ENCODE data around the gene WNT3A.

WNT3A gene

DNA sequence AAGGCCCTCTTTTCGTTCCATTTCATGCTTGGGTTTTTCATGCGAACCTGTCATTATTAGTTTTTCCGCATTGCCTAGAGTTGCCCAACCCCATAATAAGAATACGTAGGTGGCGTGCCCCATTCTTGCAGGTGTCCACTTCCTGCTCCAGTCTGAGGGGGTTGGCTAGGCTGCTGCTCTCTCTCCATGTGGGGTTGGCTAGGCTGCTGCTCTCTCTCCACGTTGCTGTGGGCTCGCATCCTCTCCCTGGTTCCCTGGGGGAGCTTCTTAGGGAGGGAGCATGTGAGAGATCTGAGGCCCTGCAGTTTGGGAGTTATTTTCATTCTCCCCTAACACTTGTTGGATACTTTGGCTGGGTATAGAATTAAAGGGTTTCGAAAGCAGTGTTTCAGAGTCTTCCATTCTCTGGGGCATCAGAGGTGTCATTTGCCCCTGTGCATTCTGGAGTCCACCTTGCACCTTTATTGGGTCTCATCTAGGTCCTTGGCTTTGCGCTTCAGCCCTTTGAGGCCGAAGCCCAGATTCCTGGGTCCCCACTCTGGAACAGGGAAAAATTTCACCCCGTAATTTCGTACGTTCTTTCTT lies 87.7 kb downstream of the WNT3A start (continued):
- no peak for TF ChIP-seq GFI1B (tag by site-specific recombination; IDR thresholded peaks at IDR 0.05)
- no peak for TF ChIP-seq ZEB2 (tag by site-specific recombination; IDR thresholded peaks at IDR 0.05)

DNA sequence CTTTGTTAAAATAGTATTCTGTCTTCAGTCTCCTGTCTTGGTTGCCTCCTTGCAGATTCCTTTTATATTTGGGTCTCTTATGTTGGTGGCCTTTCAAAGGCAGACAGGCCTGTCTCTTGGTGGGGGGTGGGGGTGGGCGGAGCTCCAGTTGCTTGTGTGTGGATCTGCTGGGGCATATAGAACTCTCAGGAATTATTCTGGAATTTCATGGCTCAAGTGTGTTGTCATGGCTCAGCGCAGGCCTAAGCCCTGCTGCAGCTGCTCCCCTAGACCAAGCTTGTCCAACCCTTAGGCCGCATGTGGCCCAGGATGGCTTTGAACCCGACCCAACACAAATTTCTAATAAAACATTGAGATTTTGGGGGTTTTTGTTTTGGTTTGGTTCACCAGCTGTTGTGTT lies 88.4 kb downstream of the WNT3A start:
- Histone ChIP-seq H3K36me3 (ENCODE audit: control insufficient read depth in 2 of 2, insufficient read depth in 1 of 2, low read length in 2 of 2) (peaks cover 4 to 96% of the 10 kb centered on the region in 2 experiments; a peak in 2 of 3 replicates), H3K4me3 (ENCODE audit: low read depth, low read length) (no peak overlapping the region), H3K9me3 (ENCODE audit: control insufficient read depth, insufficient read depth, low read depth, low read length) (no peaks in the 10 kb centered on the region), H3K4me1 (ENCODE audit: control insufficient read depth, insufficient read depth, low read length) (no peaks in the 10 kb centered on the region), H3K27ac (ENCODE audit: extremely low read depth, low read depth, low read length) (no peak overlapping the region)
- CTCF ChIA-PET = interaction anchor here (0.6 kb wide), 1 partner anchor 1843 kb away, joined by 3 read pairs; no protein-coding TSS in a partner anchor
- POLR2A ChIA-PET = interaction anchor here (1.3 kb wide), 1 partner anchor 13 kb away, joined by 5 read pairs; the partner anchor contains the start of gene ARF1
- TF ChIP-seq ZNF600 (tag by site-specific recombination; IDR thresholded peaks at IDR 0.05) (peak; percentile 13; the same call in 1 of the 2 replicates), ZNF416 (tag by site-specific recombination; IDR thresholded peaks at IDR 0.05) (no peak), GLIS1 (tag by site-specific recombination; IDR thresholded peaks at IDR 0.05) (peak; percentile 69)
- TF ChIP-seq, protein P1, sequence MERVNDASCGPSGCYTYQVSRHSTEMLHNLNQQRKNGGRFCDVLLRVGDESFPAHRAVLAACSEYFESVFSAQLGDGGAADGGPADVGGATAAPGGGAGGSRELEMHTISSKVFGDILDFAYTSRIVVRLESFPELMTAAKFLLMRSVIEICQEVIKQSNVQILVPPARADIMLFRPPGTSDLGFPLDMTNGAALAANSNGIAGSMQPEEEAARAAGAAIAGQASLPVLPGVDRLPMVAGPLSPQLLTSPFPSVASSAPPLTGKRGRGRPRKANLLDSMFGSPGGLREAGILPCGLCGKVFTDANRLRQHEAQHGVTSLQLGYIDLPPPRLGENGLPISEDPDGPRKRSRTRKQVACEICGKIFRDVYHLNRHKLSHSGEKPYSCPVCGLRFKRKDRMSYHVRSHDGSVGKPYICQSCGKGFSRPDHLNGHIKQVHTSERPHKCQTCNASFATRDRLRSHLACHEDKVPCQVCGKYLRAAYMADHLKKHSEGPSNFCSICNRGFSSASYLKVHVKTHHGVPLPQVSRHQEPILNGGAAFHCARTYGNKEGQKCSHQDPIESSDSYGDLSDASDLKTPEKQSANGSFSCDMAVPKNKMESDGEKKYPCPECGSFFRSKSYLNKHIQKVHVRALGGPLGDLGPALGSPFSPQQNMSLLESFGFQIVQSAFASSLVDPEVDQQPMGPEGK (tag by site-specific recombination; IDR thresholded peaks at IDR 0.05) = no peak

DNA sequence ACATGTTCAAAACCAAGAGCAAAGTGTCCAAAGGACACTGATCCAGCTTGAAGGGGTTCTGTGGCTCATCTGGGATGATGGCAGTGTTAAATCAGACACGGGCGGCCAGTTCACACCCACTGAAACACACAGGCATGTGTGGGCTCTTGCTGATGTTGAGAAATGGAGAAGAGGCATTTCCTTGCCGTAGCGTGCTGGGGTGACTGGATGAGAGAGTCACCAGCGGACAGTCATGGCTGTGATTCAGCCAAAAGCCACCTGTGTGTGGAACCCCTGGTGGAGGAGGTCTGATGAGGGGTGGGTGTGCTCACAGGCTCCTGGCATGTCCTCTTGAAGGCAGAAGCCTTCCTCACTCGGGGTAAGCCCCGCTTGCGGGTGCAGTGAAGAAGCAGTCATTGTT lies 89.1 kb downstream of the WNT3A start:
- H3K27ac ChIP-seq (ENCODE audit: extremely low read depth, low read depth, low read length) = no peak overlapping the region
- no peaks in the 10 kb centered on the region for H3K4me1 ChIP-seq (ENCODE audit: control insufficient read depth, insufficient read depth, low read length)
- no peaks in the 10 kb centered on the region for H3K9me3 ChIP-seq (ENCODE audit: control insufficient read depth, insufficient read depth, low read depth, low read length)
- peaks cover 9 to 96% of the 10 kb centered on the region in 2 experiments; a peak in 2 of 3 replicates for H3K36me3 ChIP-seq (ENCODE audit: control insufficient read depth in 2 of 2, insufficient read depth in 1 of 2, low read length in 2 of 2)
- H3K4me3 ChIP-seq (ENCODE audit: low read depth, low read length) = no peak overlapping the region
- CTCF ChIA-PET = no interaction called here
- POLR2A ChIA-PET = no interaction called here
- TF ChIP-seq ZNF274 (IDR thresholded peaks at IDR 0.05; ENCODE audit: low read length) (no peak), ZNF274 (tag by site-specific recombination; IDR thresholded peaks at IDR 0.05; ENCODE audit: borderline replicate concordance) (no peak), EGR2 (tag by site-specific recombination; IDR thresholded peaks at IDR 0.05; ENCODE audit: low read depth) (peak; percentile 57), ZFHX2 (tag by site-specific recombination; conservative IDR thresholded peaks at IDR 0.05) (0 out of 2 replicates have a peak, but pooled peaks have one; percentile 30), ZNF677 (tag by site-specific recombination; IDR thresholded peaks at IDR 0.05) (no peak)
- TF ChIP-seq, protein P2, sequence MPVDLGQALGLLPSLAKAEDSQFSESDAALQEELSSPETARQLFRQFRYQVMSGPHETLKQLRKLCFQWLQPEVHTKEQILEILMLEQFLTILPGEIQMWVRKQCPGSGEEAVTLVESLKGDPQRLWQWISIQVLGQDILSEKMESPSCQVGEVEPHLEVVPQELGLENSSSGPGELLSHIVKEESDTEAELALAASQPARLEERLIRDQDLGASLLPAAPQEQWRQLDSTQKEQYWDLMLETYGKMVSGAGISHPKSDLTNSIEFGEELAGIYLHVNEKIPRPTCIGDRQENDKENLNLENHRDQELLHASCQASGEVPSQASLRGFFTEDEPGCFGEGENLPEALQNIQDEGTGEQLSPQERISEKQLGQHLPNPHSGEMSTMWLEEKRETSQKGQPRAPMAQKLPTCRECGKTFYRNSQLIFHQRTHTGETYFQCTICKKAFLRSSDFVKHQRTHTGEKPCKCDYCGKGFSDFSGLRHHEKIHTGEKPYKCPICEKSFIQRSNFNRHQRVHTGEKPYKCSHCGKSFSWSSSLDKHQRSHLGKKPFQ (tag by site-specific recombination; IDR thresholded peaks at IDR 0.05) = peak; percentile 81

DNA sequence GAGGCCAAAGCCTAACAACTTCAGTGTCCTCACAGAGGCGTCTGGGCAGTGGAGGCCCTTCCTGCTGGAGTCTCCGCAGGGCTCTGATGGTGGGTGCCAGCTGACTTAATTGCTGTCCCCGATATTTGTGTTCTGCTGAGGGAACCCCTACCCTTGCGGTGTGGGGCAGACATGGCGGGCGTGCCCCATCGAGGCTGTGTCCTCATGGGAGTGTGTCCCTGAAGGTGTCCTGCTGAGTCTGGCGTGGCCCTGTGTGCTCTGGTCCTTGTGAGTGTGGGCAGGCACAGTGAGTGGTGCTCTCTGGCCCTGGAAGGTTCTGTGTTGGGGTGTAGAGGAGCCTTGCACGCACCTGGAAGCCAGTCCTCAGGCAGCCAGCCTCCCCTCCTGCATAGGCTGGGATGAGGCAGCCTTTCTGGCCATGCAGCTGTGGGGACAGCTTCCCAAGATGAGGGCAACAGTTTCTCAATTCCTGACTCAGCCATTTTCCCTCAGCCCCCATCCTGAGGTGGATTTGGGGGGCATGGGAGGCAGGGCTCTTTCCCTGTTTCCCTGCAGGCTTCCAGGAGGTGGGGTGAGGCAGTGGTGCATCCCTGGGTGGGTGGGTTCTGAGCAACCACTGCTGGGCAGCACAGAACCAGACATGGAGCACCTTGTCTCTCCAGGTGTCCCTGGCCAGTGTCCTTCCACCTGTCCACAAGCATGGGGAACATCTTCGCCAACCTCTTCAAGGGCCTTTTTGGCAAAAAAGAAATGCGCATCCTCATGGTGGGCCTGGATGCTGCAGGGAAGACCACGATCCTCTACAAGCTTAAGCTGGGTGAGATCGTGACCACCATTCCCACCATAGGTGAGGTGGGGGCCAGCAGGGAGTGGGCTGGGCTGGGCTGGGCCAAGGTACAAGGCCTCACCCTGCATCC lies 89.9 kb downstream of the WNT3A start:
- Histone ChIP-seq H3K9me3 (ENCODE audit: control insufficient read depth, insufficient read depth, low read depth, low read length) (no peaks in the 10 kb centered on the region), H3K36me3 (ENCODE audit: control insufficient read depth in 2 of 2, insufficient read depth in 1 of 2, low read length in 2 of 2) (peaks cover 9 to 95% of the 10 kb centered on the region in 2 experiments; a peak in 2 of 3 replicates), H3K4me1 (ENCODE audit: control insufficient read depth, insufficient read depth, low read length) (no peaks in the 10 kb centered on the region; the same call in 1 of the 2 replicates), H3K27ac (ENCODE audit: extremely low read depth, low read depth, low read length) (no peak overlapping the region), H3K4me3 (ENCODE audit: low read depth, low read length) (no peak overlapping the region)
- ChIA-PET CTCF (interaction anchor here (0.7 to 0.8 kb wide), 2 partner anchors 8 to 9 kb away, joined by 5 to 7 read pairs; no protein-coding TSS in a partner anchor), POLR2A (interaction anchor here (0.9 to 4.5 kb wide), 2 partner anchors 12 to 14 kb away, joined by 3 to 21 read pairs; partner anchors contain the start of gene ARF1)
- TF ChIP-seq ZNF626 (tag by site-specific recombination; IDR thresholded peaks at IDR 0.05) = no peak
- no peak for TF ChIP-seq ZFHX2 (tag by site-specific recombination; conservative IDR thresholded peaks at IDR 0.05)
- TF ChIP-seq ZNF404 (tag by site-specific recombination; IDR thresholded peaks at IDR 0.05) = no peak
- TF ChIP-seq, protein P3, sequence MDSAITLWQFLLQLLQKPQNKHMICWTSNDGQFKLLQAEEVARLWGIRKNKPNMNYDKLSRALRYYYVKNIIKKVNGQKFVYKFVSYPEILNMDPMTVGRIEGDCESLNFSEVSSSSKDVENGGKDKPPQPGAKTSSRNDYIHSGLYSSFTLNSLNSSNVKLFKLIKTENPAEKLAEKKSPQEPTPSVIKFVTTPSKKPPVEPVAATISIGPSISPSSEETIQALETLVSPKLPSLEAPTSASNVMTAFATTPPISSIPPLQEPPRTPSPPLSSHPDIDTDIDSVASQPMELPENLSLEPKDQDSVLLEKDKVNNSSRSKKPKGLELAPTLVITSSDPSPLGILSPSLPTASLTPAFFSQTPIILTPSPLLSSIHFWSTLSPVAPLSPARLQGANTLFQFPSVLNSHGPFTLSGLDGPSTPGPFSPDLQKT (IDR thresholded peaks at IDR 0.05; ENCODE audit: borderline replicate concordance, low read depth, low read length) = no peak
- TF ChIP-seq EGR2 (tag by site-specific recombination; IDR thresholded peaks at IDR 0.05; ENCODE audit: low read depth) = no peak
- TF ChIP-seq ZNF837 (tag by site-specific recombination; IDR thresholded peaks at IDR 0.05) = 0 out of 2 replicates have a peak, but pooled peaks have one; percentile 7
- peak; percentile 81; the same call in 1 of the 2 replicates for TF ChIP-seq ZNF184 (tag by site-specific recombination; IDR thresholded peaks at IDR 0.05)
- TF ChIP-seq, protein P4, sequence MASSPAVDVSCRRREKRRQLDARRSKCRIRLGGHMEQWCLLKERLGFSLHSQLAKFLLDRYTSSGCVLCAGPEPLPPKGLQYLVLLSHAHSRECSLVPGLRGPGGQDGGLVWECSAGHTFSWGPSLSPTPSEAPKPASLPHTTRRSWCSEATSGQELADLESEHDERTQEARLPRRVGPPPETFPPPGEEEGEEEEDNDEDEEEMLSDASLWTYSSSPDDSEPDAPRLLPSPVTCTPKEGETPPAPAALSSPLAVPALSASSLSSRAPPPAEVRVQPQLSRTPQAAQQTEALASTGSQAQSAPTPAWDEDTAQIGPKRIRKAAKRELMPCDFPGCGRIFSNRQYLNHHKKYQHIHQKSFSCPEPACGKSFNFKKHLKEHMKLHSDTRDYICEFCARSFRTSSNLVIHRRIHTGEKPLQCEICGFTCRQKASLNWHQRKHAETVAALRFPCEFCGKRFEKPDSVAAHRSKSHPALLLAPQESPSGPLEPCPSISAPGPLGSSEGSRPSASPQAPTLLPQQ (tag by site-specific recombination; IDR thresholded peaks at IDR 0.05) = no peak
- no peak for TF ChIP-seq ZNF701 (tag by site-specific recombination; IDR thresholded peaks at IDR 0.05)
